Rectal smooth muscle tissue (tissue), 1 donor: ENCODE measurements around the gene IL1RAPL2.
"Not testable (repeated sequence)": the region's sequence is repeated elsewhere in the genome, so short reads cannot be mapped to it uniquely, and the experiment has no call there.

ENCODE experiments used
- H3K27ac ChIP-seq: one replicate; pipeline ENCODE4 v1.7.0; 2013; ENCODE audit warnings: low read depth, low read length, inconsistent platforms
- H3K27me3 ChIP-seq: one replicate; pipeline ENCODE4 v1.7.0; 2013; ENCODE audit warnings: low read length; ENCODE audit not compliant: control insufficient read depth, insufficient read depth
- H3K36me3 ChIP-seq: one replicate; pipeline ENCODE4 v1.7.0; 2013; ENCODE audit warnings: low read length; ENCODE audit not compliant: control insufficient read depth, insufficient read depth
- H3K4me1 ChIP-seq: one replicate; pipeline ENCODE4 v1.7.0; 2013; ENCODE audit warnings: low read length; ENCODE audit not compliant: control insufficient read depth, insufficient read depth
- H3K4me3 ChIP-seq: one replicate; pipeline ENCODE4 v1.7.0; 2013; ENCODE audit warnings: low read length
- H3K9ac ChIP-seq: one replicate; pipeline ENCODE4 v1.7.0; 2013; ENCODE audit warnings: low read length

IL1RAPL2 gene

DNA sequence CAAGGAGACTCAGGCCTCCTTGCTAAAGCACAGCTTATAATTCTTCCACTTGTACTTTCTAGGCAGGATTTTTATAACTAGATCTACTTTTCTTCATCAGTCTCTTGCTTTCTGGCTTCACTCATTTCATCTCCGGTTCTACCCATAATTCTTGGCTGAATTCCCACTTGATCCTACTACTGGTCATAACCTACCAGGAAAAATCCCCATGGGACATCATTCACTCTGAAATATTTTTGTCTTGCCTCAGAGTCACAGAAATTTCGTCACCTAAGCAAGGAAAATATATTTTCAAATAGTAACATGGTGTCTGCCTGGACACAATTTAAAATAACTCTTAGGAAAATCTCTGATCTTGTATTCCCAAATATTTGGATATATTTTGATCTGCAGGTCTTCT, 532.2 kb downstream of the IL1RAPL2 start:
- Histone ChIP-seq H3K27me3 (no peaks in the 10 kb centered on the region), H3K27ac (no peak overlapping the region), H3K4me1 (no peaks in the 10 kb centered on the region), H3K36me3 (no peaks in the 10 kb centered on the region), H3K4me3 (no peak overlapping the region), H3K9ac (no peak overlapping the region)

- Histone ChIP-seq H3K9ac (no peak overlapping the region), H3K27ac (no peak overlapping the region), H3K4me1 (no peaks in the 10 kb centered on the region), H3K27me3 (no peaks in the 10 kb centered on the region), H3K36me3 (no peaks in the 10 kb centered on the region), H3K4me3 (no peak overlapping the region)
Observed at GRCh38 chrX:105098812-105099211, 532.8 kb downstream of the IL1RAPL2 start.

GRCh38 chrX:105101378-105101777, 535.4 kb downstream of the IL1RAPL2 start:
- Histone ChIP-seq H3K9ac (no peak overlapping the region), H3K4me1 (no peaks in the 10 kb centered on the region), H3K4me3 (no peak overlapping the region), H3K36me3 (no peaks in the 10 kb centered on the region), H3K27me3 (no peaks in the 10 kb centered on the region), H3K27ac (no peak overlapping the region)

- H3K4me1 ChIP-seq: no peaks in the 10 kb centered on the region
- H3K9ac ChIP-seq: no peak overlapping the region
- H3K27me3 ChIP-seq: no peaks in the 10 kb centered on the region
- no peaks in the 10 kb centered on the region for H3K36me3 ChIP-seq
- H3K4me3 ChIP-seq: no peak overlapping the region
- no peak overlapping the region for H3K27ac ChIP-seq
Observed at GRCh38 chrX:105109936-105110335, 543.9 kb downstream of the IL1RAPL2 start.

DNA sequence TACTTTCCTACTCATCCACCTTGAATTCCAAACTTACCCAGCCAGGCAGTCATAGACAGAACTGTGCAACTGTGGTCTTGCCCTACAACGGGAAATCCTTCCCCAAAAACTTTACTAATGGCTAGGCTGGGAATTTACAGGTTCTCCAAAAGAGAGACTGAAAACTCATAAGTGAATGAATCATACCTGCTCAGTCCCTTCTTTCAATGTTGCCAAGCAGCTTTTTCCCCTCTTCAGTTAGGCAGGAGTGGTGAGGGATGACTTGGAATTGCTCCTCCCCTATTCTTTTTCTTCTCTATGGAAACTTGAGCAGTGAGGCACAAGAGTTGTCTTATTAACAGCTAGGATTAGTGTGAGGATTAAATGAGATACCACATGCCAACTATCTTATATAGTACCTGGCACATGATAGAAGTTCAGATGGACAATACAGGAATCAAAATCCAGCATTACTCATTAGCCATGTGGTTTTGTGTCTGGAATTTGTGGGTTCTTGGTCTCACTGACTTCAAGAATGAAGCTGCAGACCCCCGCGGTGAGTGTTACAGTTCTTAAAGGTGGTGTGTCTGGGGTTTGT, 548.6 kb downstream of the IL1RAPL2 start:
- H3K27me3 ChIP-seq: no peaks in the 10 kb centered on the region
- no peak overlapping the region for H3K9ac ChIP-seq
- no peaks in the 10 kb centered on the region for H3K4me1 ChIP-seq

GRCh38 chrX:105115596-105116320, 549.8 kb downstream of the IL1RAPL2 start:
- H3K27ac ChIP-seq, H3K9ac ChIP-seq, H3K4me1 ChIP-seq, H3K4me3 ChIP-seq, H3K27me3 ChIP-seq, H3K36me3 ChIP-seq: not testable (repeated sequence)

More for the DNA sequence above, 548.6 kb downstream of the IL1RAPL2 start:
- H3K27ac ChIP-seq: no peak overlapping the region
- H3K4me3 ChIP-seq: no peak overlapping the region
- H3K36me3 ChIP-seq: no peaks in the 10 kb centered on the region

GRCh38 chrX:105116486-105116885, 550.5 kb downstream of the IL1RAPL2 start:
- no peaks in the 10 kb centered on the region for H3K36me3 ChIP-seq
- H3K4me1 ChIP-seq: no peaks in the 10 kb centered on the region
- no peak overlapping the region for H3K4me3 ChIP-seq
- H3K27me3 ChIP-seq: no peaks in the 10 kb centered on the region
- no peak overlapping the region for H3K27ac ChIP-seq
- no peak overlapping the region for H3K9ac ChIP-seq

DNA sequence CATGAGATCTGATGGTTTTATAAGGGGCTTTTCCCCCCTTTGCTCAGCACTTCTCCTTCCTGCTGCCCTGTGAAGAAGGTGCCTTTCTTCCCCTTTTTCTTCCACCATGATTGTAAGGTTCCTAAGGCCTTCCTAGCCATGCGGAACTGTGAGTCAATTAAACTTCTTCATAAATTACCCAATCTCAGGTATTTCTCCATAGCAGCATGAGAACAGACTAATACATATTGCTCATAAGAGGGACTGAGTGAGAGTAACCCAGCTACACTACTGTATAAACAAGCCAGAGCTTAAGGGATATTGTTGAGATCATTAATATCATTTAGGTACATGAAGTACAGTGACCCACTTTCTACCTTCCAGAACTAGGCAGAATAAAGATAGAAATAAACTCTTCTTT, 551.6 kb downstream of the IL1RAPL2 start:
- H3K27me3 ChIP-seq: no peaks in the 10 kb centered on the region
- no peak overlapping the region for H3K9ac ChIP-seq
- H3K27ac ChIP-seq: no peak overlapping the region

GRCh38 chrX:105120463-105120862, 554.5 kb downstream of the IL1RAPL2 start:
- H3K4me3 ChIP-seq: no peak overlapping the region
- no peak overlapping the region for H3K27ac ChIP-seq
- H3K27me3 ChIP-seq: no peaks in the 10 kb centered on the region
- no peaks in the 10 kb centered on the region for H3K4me1 ChIP-seq
- no peak overlapping the region for H3K9ac ChIP-seq
- H3K36me3 ChIP-seq: no peaks in the 10 kb centered on the region

More for the DNA sequence above, 551.6 kb downstream of the IL1RAPL2 start:
- H3K4me3 ChIP-seq: no peak overlapping the region
- H3K36me3 ChIP-seq: no peaks in the 10 kb centered on the region
- H3K4me1 ChIP-seq: no peaks in the 10 kb centered on the region

GRCh38 chrX:105121186-105121585, 555.2 kb downstream of the IL1RAPL2 start:
- no peak overlapping the region for H3K4me3 ChIP-seq
- H3K27me3 ChIP-seq: no peaks in the 10 kb centered on the region
- no peaks in the 10 kb centered on the region for H3K36me3 ChIP-seq
- no peak overlapping the region for H3K27ac ChIP-seq
- H3K9ac ChIP-seq: no peak overlapping the region
- no peaks in the 10 kb centered on the region for H3K4me1 ChIP-seq

GRCh38 chrX:105126201-105126600, 560.2 kb downstream of the IL1RAPL2 start:
- Histone ChIP-seq H3K27me3 (no peaks in the 10 kb centered on the region), H3K4me3 (no peak overlapping the region), H3K36me3 (no peaks in the 10 kb centered on the region), H3K4me1 (no peaks in the 10 kb centered on the region), H3K27ac (no peak overlapping the region), H3K9ac (no peak overlapping the region)

GRCh38 chrX:105134273-105134672, 568.3 kb downstream of the IL1RAPL2 start:
- Histone ChIP-seq H3K36me3 (no peaks in the 10 kb centered on the region), H3K4me3 (no peak overlapping the region), H3K27ac (no peak overlapping the region), H3K9ac (no peak overlapping the region), H3K4me1 (no peaks in the 10 kb centered on the region), H3K27me3 (no peaks in the 10 kb centered on the region)

DNA sequence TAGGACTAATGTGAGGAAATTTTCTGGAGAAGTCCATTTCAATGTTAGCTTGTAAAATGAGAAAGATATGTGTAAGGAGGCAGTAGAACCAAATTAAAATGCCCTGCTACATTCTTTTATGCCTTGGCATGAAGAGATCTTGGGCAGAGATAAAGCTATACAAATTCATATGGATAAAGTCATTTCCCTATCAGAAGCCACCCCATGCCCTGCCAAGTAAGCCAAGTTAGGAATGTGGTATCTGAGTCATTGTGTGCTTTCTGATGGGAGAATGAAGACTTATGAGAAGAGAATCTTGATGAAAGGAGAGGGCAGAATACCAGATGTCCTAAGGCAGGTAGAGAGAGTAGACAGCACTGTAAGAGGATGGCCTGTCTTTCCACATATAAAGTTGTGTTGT, 570.8 kb downstream of the IL1RAPL2 start:
- Histone ChIP-seq H3K4me1 (no peaks in the 10 kb centered on the region), H3K9ac (no peak overlapping the region), H3K36me3 (no peaks in the 10 kb centered on the region), H3K27ac (no peak overlapping the region), H3K4me3 (no peak overlapping the region), H3K27me3 (no peaks in the 10 kb centered on the region)
